ENCODE results near the gene LPP. TPM values are rescaled to one million over a fixed set of nuclear protein-coding genes. Genes with fewer than 3 reads are reported as not detected.

LPP gene
- total RNA-seq, 4 donors from 2014 or later: 45.9 to 81.1 (median 63.0) TPM

DNA sequence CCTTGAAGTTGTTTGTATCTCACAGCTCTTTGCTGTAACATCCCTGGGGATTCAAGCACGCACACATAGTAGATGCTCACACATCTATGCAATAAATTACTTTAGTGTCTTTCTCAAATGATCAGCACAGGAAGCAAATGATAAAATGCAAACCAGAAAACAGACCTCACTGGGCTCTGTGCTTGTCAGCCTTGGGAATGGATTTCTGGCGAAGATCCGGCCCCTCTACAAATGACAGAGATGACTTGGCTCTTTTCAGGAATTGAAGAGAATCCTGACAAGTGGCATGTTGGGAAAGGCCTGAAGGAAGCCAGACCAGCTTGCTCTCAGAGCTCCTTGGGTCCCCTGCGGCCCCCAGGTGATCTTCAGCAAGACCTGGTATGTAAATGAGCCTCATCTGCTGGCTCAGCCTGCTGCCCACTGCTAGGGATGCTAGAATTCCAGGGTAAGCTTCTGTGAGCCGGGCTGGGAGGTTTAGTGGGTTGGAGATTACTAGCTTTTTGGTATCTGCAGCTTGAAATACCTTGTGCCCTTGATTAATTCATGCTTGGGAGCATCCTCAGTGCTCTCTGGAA, 54.1 kb downstream of the LPP start:
- no peak for DNase-seq (ENCODE audit: low spot score in 2 of 2)
- TF ChIP-seq POLR2A (IDR thresholded peaks at IDR 0.05): no peak
- 80 to 90% methylated on average over 5 of the region's 5 CpGs for WGBS, 2 donors
- intact Hi-C loops (cut with DNase I; ENCODE audit: low total_unique reads): no loop called here
- H3K4me3 ChIP-seq (ENCODE audit: low read depth, poor library complexity, severe bottlenecking): no peak overlapping the region

DNA sequence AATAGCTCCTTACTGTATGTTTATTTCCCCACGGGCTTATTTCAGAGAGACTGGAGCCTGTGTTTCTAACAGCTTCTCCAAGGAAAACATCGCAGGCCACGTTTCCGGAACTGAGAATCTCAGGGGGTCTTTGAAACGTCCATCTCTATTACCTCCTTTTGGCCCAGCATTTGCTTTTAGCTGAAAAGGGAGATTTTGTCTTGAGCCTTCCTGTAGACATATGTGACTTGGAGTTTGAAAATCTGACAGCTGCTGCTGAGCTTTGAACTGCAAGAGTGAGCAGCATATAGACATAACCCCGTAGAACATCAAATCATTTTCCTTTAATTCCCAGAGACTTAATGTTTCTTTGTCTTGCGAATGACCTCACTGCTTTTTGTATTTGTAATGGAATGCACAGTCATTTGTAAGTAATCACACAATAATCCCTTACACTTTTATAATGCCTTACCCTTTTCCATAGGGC, 54.6 kb downstream of the LPP start:
- DNase-seq (ENCODE audit: low spot score in 2 of 2): no peak
- TF ChIP-seq CTCF (IDR thresholded peaks at IDR 0.05): no peak
- TF ChIP-seq POLR2A (IDR thresholded peaks at IDR 0.05): no peak
- H3K4me3 ChIP-seq (ENCODE audit: low read depth, poor library complexity, severe bottlenecking): no peak overlapping the region
- 77 to 84% methylated on average over 7 of the region's 7 CpGs for WGBS, 2 donors
- intact Hi-C loops (cut with DNase I; ENCODE audit: low total_unique reads): no loop called here

DNA sequence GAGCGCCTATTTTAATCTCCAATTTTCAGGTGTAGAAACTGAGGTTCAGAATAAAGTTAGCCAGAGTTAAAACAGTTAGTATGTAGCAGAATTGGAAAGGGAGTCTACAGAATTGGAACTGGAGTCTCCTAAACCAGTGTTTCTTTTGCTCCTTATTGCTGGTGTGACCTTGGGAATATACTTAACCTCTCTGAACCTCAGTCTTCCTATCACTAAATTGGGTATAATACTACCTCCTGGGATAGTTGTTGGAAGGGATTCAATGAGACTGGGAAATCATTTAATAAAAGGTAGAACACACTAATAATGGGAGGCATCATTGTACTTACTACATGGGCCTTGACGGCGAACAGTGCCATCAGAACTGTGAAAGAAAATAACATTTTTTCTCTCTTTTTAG, 55.1 kb downstream of the LPP start:
- intact Hi-C loops (cut with DNase I; ENCODE audit: low total_unique reads): no loop called here
- TF ChIP-seq POLR2A (IDR thresholded peaks at IDR 0.05) (no peak), CTCF (IDR thresholded peaks at IDR 0.05) (no peak)
- no peak for DNase-seq (ENCODE audit: low spot score in 2 of 2)
- no peak overlapping the region for H3K4me3 ChIP-seq (ENCODE audit: low read depth, poor library complexity, severe bottlenecking)
- 65 to 90% methylated on average over 3 of the region's 3 CpGs for WGBS, 2 donors

DNA sequence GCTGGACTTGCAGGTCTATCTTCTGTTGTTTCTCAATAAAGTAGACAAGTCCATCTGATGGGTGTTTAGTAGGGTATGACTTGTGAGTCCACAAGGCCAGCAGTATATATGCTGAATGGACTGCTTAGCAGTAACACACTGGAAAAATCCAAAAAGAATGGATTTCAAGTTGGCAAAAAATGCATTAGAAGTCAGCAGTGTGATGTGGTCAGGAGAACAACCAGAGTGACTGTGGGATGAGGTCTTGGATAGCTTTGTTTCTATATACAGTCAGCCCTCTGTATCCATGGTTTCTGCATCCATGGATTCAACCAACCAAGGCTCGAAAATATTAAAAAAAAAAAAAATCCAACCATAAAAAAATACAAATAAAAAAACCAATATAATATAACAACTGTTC, 55.8 kb downstream of the LPP start:
- no peak for DNase-seq (ENCODE audit: low spot score in 2 of 2)
- intact Hi-C loops (cut with DNase I; ENCODE audit: low total_unique reads): no loop called here
- H3K4me3 ChIP-seq (ENCODE audit: low read depth, poor library complexity, severe bottlenecking): no peak overlapping the region
- WGBS, 2 donors: 83 to 85% methylated on average over 1 of the region's 1 CpG
- no peak for TF ChIP-seq POLR2A (IDR thresholded peaks at IDR 0.05)
- TF ChIP-seq CTCF (IDR thresholded peaks at IDR 0.05): no peak

GRCh38 chr3:188211476-188211875, 57.5 kb downstream of the LPP start:
- H3K4me3 ChIP-seq (ENCODE audit: low read depth, poor library complexity, severe bottlenecking): no peak overlapping the region
- DNase-seq (ENCODE audit: low spot score in 2 of 2): no peak
- TF ChIP-seq POLR2A (IDR thresholded peaks at IDR 0.05) (no peak), CTCF (IDR thresholded peaks at IDR 0.05) (no peak)
- WGBS, 2 donors: 87 to 91% methylated on average over 4 of the region's 4 CpGs
- intact Hi-C loops (cut with DNase I; ENCODE audit: low total_unique reads): no loop called here

DNA sequence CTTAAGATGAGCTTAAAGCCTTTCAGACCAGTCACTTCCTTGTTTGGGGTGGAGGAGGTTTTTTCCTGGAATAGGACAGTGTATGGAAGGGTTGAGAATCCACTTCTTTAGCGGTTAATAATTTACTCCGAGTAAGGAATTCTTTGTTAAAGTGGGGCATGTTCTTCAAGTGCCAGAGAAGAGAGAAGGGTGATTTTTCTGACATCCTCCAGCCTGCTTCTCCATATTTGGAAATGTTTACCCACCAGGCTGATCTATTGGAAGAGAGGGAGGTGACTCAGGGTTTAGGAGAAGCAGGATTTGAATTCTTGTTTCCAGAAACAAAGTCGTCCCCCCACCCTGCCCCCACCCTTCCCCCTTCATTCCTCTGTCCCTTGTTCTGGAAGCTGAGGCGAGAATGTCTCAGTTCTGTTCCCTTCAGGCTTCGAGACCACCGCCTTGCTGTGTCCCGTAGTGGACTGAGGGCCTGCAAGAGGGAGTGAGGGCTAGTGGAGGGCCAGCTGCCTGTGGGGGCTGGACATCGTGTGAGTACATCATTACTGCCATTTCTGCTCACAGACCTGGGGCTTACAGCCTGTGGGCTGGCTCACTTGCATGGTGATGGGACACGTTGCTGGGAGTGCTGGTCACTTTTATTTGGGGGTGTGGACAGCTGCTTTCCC, 58.5 kb downstream of the LPP start:
- no peak for DNase-seq (ENCODE audit: low spot score in 2 of 2)
- no peak overlapping the region for H3K4me3 ChIP-seq (ENCODE audit: low read depth, poor library complexity, severe bottlenecking)
- intact Hi-C loops (cut with DNase I; ENCODE audit: low total_unique reads): no loop called here
- 75 to 84% methylated on average over 9 of the region's 9 CpGs for WGBS, 2 donors
- TF ChIP-seq POLR2A (IDR thresholded peaks at IDR 0.05) (no peak), CTCF (IDR thresholded peaks at IDR 0.05) (no peak)
